Endodermal cell (in vitro differentiated cells): Measurements from ENCODE around the gene NAIF1. TPM values are rescaled to one million over a fixed set of nuclear protein-coding genes. Genes with fewer than 3 reads are reported as not detected.

Experiments
- DNase-seq: peaks from one replicate; pipeline ENCODE4 v3.0.0-alpha.2; 2017
- H3K27ac ChIP-seq: 2 replicates; pipeline ENCODE4 v1.5.1; 2013; ENCODE audit warnings: mild to moderate bottlenecking, low read depth, low read length, moderate library complexity
- H3K27me3 ChIP-seq: 2 replicates; pipeline ENCODE4 v1.6.1; 2013; ENCODE audit warnings: mild to moderate bottlenecking, low read length, moderate library complexity; ENCODE audit not compliant: insufficient read depth, control insufficient read depth, poor library complexity, severe bottlenecking
- H3K36me3 ChIP-seq: 2 replicates; pipeline ENCODE4 v1.7.0; 2013; ENCODE audit warnings: mild to moderate bottlenecking, low read length, moderate library complexity; ENCODE audit not compliant: control insufficient read depth, insufficient read depth
- H3K4me1 ChIP-seq: one replicate; pipeline ENCODE4 v1.7.0; 2013; ENCODE audit warnings: low read length; ENCODE audit not compliant: control insufficient read depth, insufficient read depth
- H3K4me3 ChIP-seq: 2 replicates; pipeline ENCODE4 v1.5.1; 2013; ENCODE audit warnings: mild to moderate bottlenecking, low read length, moderate library complexity
- H3K9ac ChIP-seq: 2 replicates; pipeline ENCODE4 v1.6.1; 2013; ENCODE audit warnings: mild to moderate bottlenecking, low read length, moderate library complexity; ENCODE audit not compliant: poor library complexity, severe bottlenecking; ENCODE audit errors: extremely low read depth
- H3K9me3 ChIP-seq: 2 replicates; pipeline ENCODE4 v1.6.1; 2013; ENCODE audit warnings: mild to moderate bottlenecking, low read length, moderate library complexity; ENCODE audit not compliant: control insufficient read depth
- H3K27ac Mint-ChIP-seq: 2 replicates; pipeline ENCODE4 v1.8.0; 2020; ENCODE audit warnings: mixed read lengths
- H3K27me3 Mint-ChIP-seq: 2 replicates; pipeline ENCODE4 v1.8.0; 2021; ENCODE audit warnings: mild to moderate bottlenecking, mixed read lengths; ENCODE audit not compliant: insufficient read depth
- H3K36me3 Mint-ChIP-seq: 2 replicates; pipeline ENCODE4 v1.8.0; 2020; ENCODE audit warnings: low read depth, mixed read lengths
- H3K4me1 Mint-ChIP-seq: 2 replicates; pipeline ENCODE4 v1.8.0; 2020; ENCODE audit warnings: mixed read lengths
- H3K4me3 Mint-ChIP-seq: 2 replicates; pipeline ENCODE4 v1.8.0; 2020; ENCODE audit warnings: mild to moderate bottlenecking, moderate library complexity, mixed read lengths
- H3K9me3 Mint-ChIP-seq: 2 replicates; pipeline ENCODE4 v1.8.0; 2020; ENCODE audit warnings: mild to moderate bottlenecking, mixed read lengths
- WGBS, 2 experiments: methylation state at CpG; one replicate each; pipeline versions ENCODE4 v1.1.5 to v1.1.7; 2013; ENCODE audit warnings: missing lambda C conversion rate in 2 of 2, mixed read lengths in 1 of 2; ENCODE audit not compliant: insufficient coverage in 1 of 2, insufficient read length in 1 of 2; 5-methylcytosine and 5-hydroxymethylcytosine counted together
- total RNA-seq, 2 donors: library from RNA; stranded (reverse); fragmentation: NEBNext Ultra II Directional in 1 of 2; extraction: Animal tissue kit (Norgen Biotek cat#: 25700) in 1 of 2; gene quantifications; 2 replicates in 1 of 2; 3 replicates in 1 of 2; pipeline ENCODE4 v1.2.1, GENCODE V29; 2021
- TF ChIP-seq, protein P1 (sequence below): fragments of 200-600 bp; sonication (generic); conservative IDR thresholded peaks from 2 replicates; pipeline ENCODE4 v1.5.0; 2021; ENCODE audit warnings: antibody characterized with exemption, mild to moderate bottlenecking

The NAIF1 gene
- total RNA-seq, 2 donors from 2014 or later: 6.2 to 6.6 TPM

GRCh38 chr9:128089299-128089698 is 22.2 kb upstream of the NAIF1 start:
- no peak overlapping the region for H3K27ac ChIP-seq
- no peak overlapping the region for H3K9ac ChIP-seq
- no peak for DNase-seq
- Mint-ChIP-seq H3K4me3 (no peak overlapping the region), H3K27me3 (no peaks in the 10 kb centered on the region), H3K36me3 (peaks cover 8% of the 10 kb centered on the region), H3K27ac (no peak overlapping the region), H3K4me1 (peaks cover 7% of the 10 kb centered on the region), H3K9me3 (no peaks in the 10 kb centered on the region)
- TF ChIP-seq, protein P1, sequence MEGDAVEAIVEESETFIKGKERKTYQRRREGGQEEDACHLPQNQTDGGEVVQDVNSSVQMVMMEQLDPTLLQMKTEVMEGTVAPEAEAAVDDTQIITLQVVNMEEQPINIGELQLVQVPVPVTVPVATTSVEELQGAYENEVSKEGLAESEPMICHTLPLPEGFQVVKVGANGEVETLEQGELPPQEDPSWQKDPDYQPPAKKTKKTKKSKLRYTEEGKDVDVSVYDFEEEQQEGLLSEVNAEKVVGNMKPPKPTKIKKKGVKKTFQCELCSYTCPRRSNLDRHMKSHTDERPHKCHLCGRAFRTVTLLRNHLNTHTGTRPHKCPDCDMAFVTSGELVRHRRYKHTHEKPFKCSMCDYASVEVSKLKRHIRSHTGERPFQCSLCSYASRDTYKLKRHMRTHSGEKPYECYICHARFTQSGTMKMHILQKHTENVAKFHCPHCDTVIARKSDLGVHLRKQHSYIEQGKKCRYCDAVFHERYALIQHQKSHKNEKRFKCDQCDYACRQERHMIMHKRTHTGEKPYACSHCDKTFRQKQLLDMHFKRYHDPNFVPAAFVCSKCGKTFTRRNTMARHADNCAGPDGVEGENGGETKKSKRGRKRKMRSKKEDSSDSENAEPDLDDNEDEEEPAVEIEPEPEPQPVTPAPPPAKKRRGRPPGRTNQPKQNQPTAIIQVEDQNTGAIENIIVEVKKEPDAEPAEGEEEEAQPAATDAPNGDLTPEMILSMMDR: no peak
- 86 to 94% methylated on average over 1 of the region's 1 CpG for WGBS, 2 experiments
- no peaks in the 10 kb centered on the region for H3K9me3 ChIP-seq
- H3K27me3 ChIP-seq: no peaks in the 10 kb centered on the region
- H3K36me3 ChIP-seq: peaks cover 7% of the 10 kb centered on the region
- no peaks in the 10 kb centered on the region for H3K4me1 ChIP-seq
- H3K4me3 ChIP-seq: no peak overlapping the region

GRCh38 chr9:128088253-128088945 is 21.3 kb upstream of the NAIF1 start:
- TF ChIP-seq, protein P1: no peak
- Histone ChIP-seq H3K4me1 (no peaks in the 10 kb centered on the region), H3K9me3 (no peaks in the 10 kb centered on the region), H3K9ac (no peak overlapping the region), H3K27me3 (no peaks in the 10 kb centered on the region), H3K27ac (no peak overlapping the region), H3K4me3 (no peak overlapping the region), H3K36me3 (peaks cover 7% of the 10 kb centered on the region)
- no peak overlapping the region for H3K27ac Mint-ChIP-seq
- no peaks in the 10 kb centered on the region for H3K27me3 Mint-ChIP-seq
- no peak for DNase-seq
- no peaks in the 10 kb centered on the region for H3K9me3 Mint-ChIP-seq
- no peak overlapping the region for H3K4me3 Mint-ChIP-seq
- 81 to 82% methylated on average over 6 to 9 of the region's 9 CpGs for whole genome bisulfite sequencing, 2 experiments
- peaks cover 8% of the 10 kb centered on the region for H3K36me3 Mint-ChIP-seq
- H3K4me1 Mint-ChIP-seq: peaks cover 7% of the 10 kb centered on the region

GRCh38 chr9:128087262-128087661 is 20.1 kb upstream of the NAIF1 start:
- H3K36me3 ChIP-seq: peaks cover under 1% of the 10 kb centered on the region
- H3K9me3 ChIP-seq: no peaks in the 10 kb centered on the region
- H3K4me1 ChIP-seq: no peaks in the 10 kb centered on the region
- Mint-ChIP-seq H3K27ac (no peak overlapping the region), H3K36me3 (peaks cover 8% of the 10 kb centered on the region), H3K4me1 (peaks cover 7% of the 10 kb centered on the region), H3K9me3 (no peaks in the 10 kb centered on the region), H3K27me3 (no peaks in the 10 kb centered on the region), H3K4me3 (no peak overlapping the region)
- no peak overlapping the region for H3K9ac ChIP-seq
- 93 to 94% methylated on average over 2 to 10 of the region's 10 CpGs for WGBS, 2 experiments
- H3K27ac ChIP-seq: no peak overlapping the region
- DNase-seq: no peak
- H3K27me3 ChIP-seq: no peaks in the 10 kb centered on the region
- TF ChIP-seq, protein P1: no peak
- no peak overlapping the region for H3K4me3 ChIP-seq
